GM21526 (cell line): ENCODE measurements around the gene BAG2.

ENCODE experiments used
- ATAC-seq: cut with Tn5 transposase; IDR thresholded peaks from one replicate; pipeline ENCODE4 v1.9.1; 2021; ENCODE audit warnings: moderate library complexity; ENCODE audit not compliant: unreplicated experiment, low FRiP score

The BAG2 gene

GRCh38 chr6:57221191-57221935 lies 49.2 kb downstream of the BAG2 start:
- peak; percentile 73 for ATAC-seq

GRCh38 chr6:57221936-57222742 lies 50.0 kb downstream of the BAG2 start, which contains the start of gene RAB23:
Gene RAB23, minus strand, starts transcription at chr6:57222307. Its CDS starts 11,927 bp downstream, at chr6:57210380.
- peak; percentile 80 for ATAC-seq

- no peak for ATAC-seq
These were observed 50.6 kb downstream of the BAG2 start for GRCh38 chr6:57222743-57223077.

- ATAC-seq = no peak
These were observed 52.8 kb downstream of the BAG2 start for GRCh38 chr6:57224769-57225515.

- no peak for ATAC-seq
These were observed 54.1 kb downstream of the BAG2 start for GRCh38 chr6:57226221-57226620.
